RWPE1 (cell line): ENCODE data around the gene DNASE1L3.
A peak's percentile ranks its signal among the peaks of the same experiment; 100 is the strongest.

Experiments
- CTCF ChIA-PET: fragments of 350-600 bp; sonication (Branson Sonifier 250); formaldehyde crosslinking; extraction: SDS; loops from one replicate; lab custom pipeline; 2021; lab: Yijun Ruan, JAX
- POLR2A ChIA-PET: fragments of 400-600 bp; formaldehyde crosslinking; extraction: SDS; loops from one replicate; lab custom pipeline; 2020; ENCODE audit warnings: antibody characterized with exemption; ENCODE audit not compliant: low non-redundant PET; lab: Yijun Ruan, JAX
- DNase-seq: peaks from one replicate; pipeline ENCODE4 v3.0.0; 2012; ENCODE audit warnings: low spot score
- H3K27ac ChIP-seq: fragments of 450-650 bp; 2 replicates; pipeline ENCODE4 v1.5.1; 2017
- TF ChIP-seq, protein P1 (sequence below): fragments of 450-650 bp; conservative IDR thresholded peaks from 2 replicates; pipeline ENCODE4 v1.5.1; 2017; ENCODE audit warnings: low read depth, mild to moderate bottlenecking

The DNASE1L3 gene

DNA sequence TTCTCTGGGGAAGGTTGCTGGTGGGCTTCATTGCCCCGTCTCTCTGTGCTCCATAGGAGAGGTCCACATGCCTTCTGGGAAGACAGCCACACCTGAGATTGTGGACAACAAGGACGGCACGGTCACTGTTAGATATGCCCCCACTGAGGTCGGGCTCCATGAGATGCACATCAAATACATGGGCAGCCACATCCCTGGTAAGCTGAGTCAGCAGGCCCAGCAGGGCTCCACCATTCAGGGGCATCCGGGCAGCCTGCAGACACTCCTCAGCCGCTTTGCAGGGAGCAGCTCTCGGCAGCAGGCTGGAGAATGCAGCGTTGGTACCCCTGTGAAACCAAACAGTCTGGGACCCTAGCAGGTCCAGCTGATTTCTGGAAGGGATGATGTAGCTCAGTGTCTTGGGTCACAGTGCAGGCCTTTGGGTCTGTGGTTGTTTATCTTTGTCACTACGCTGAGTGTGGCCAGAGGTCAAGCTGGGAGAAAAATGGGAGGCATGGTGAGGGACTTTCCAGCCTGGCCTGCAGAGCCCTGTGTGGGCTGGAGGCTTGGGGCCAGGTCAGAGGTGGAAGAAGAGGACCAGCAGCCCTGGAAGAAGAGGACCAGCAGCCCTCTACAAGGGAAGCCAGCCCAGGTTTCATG, 67.2 kb downstream of the DNASE1L3 start:
- POLR2A ChIA-PET = no interaction called here
- TF ChIP-seq, protein P1, sequence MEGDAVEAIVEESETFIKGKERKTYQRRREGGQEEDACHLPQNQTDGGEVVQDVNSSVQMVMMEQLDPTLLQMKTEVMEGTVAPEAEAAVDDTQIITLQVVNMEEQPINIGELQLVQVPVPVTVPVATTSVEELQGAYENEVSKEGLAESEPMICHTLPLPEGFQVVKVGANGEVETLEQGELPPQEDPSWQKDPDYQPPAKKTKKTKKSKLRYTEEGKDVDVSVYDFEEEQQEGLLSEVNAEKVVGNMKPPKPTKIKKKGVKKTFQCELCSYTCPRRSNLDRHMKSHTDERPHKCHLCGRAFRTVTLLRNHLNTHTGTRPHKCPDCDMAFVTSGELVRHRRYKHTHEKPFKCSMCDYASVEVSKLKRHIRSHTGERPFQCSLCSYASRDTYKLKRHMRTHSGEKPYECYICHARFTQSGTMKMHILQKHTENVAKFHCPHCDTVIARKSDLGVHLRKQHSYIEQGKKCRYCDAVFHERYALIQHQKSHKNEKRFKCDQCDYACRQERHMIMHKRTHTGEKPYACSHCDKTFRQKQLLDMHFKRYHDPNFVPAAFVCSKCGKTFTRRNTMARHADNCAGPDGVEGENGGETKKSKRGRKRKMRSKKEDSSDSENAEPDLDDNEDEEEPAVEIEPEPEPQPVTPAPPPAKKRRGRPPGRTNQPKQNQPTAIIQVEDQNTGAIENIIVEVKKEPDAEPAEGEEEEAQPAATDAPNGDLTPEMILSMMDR = no peak
- H3K27ac ChIP-seq = peak overlapping the region; percentile 12; the same call in 1 of the 2 replicates
- CTCF ChIA-PET = no interaction called here
- no peak for DNase-seq
